Caco-2 (cell line): ENCODE measurements around the gene TXNL4A. TPM values are rescaled to one million over a fixed set of nuclear protein-coding genes. Genes with fewer than 3 reads are reported as not detected.

Experiments
- Bru-seq: library from RNA; stranded (reverse); fragments of 400-500 nt; gene quantifications from one replicate; lab custom pipeline; 2021; lab: Mats Ljungman, UMichigan
- BruChase-seq, 2 experiments: library from RNA; stranded (reverse); fragments of 400-500 nt; gene quantifications; one replicate each; lab custom pipeline; 2021; lab: Mats Ljungman, UMichigan
- BruUV-seq: library from RNA; stranded (reverse); fragments of 400-500 nt; replicated peaks from 2 replicates; lab custom pipeline; 2021; lab: Mats Ljungman, UMichigan
- CTCF ChIA-PET: fragments of 300-600 bp; sonication (Branson Sonifier 250); formaldehyde crosslinking; loops from one replicate; lab custom pipeline; 2022; ENCODE audit warnings: antibody characterized with exemption; lab: Charles Lee
- POLR2A ChIA-PET: fragments of 300-600 bp; sonication (Branson Sonifier 250); formaldehyde crosslinking; loops from one replicate; lab custom pipeline; 2022; ENCODE audit warnings: antibody characterized with exemption; lab: Charles Lee
- DNase-seq, 2 experiments: peaks; one replicate each; pipeline versions ENCODE4 v3.0.0 to v3.0.0-alpha.2; 2020 to 2022
- H3K27me3 ChIP-seq: replicated peaks from 2 replicates; pipeline ENCODE4 v1.6.0; 2011; ENCODE audit warnings: low read length; ENCODE audit not compliant: control insufficient read depth, insufficient read depth
- H3K36me3 ChIP-seq: 2 replicates; pipeline ENCODE4 v1.5.1; 2011; ENCODE audit warnings: low read length; ENCODE audit not compliant: control insufficient read depth, insufficient read depth
- H3K4me1 ChIP-seq: fragments of 250-450 bp; sonication (Bioruptor Pico); 2 replicates; pipeline ENCODE4 v1.5.1; 2020; ENCODE audit warnings: mild to moderate bottlenecking
- H3K4me3 ChIP-seq: 2 replicates; pipeline ENCODE4 v1.5.1; 2011; ENCODE audit warnings: low read depth, mild to moderate bottlenecking, control low read depth, low read length
- H3K9me3 ChIP-seq: fragments of 250-450 bp; sonication (Bioruptor Pico); 2 replicates; pipeline ENCODE4 v1.5.1; 2020; ENCODE audit warnings: mild to moderate bottlenecking, moderate library complexity
- H3K27ac Mint-ChIP-seq: one replicate; pipeline ENCODE4 v1.8.0; 2022; ENCODE audit warnings: mixed read lengths; ENCODE audit not compliant: unreplicated experiment
- H3K27me3 Mint-ChIP-seq: one replicate; pipeline ENCODE4 v1.8.0; 2022; ENCODE audit warnings: mixed read lengths; ENCODE audit not compliant: insufficient read depth, unreplicated experiment
- H3K36me3 Mint-ChIP-seq: one replicate; pipeline ENCODE4 v1.8.0; 2022; ENCODE audit warnings: mild to moderate bottlenecking, mixed read lengths; ENCODE audit not compliant: insufficient read depth, unreplicated experiment
- H3K4me1 Mint-ChIP-seq: one replicate; pipeline ENCODE4 v1.8.0; 2022; ENCODE audit warnings: low read depth, mixed read lengths; ENCODE audit not compliant: unreplicated experiment
- H3K4me3 Mint-ChIP-seq: one replicate; pipeline ENCODE4 v1.8.0; 2022; ENCODE audit warnings: mild to moderate bottlenecking, moderate library complexity, mixed read lengths; ENCODE audit not compliant: unreplicated experiment
- H3K9me3 Mint-ChIP-seq: one replicate; pipeline ENCODE4 v1.8.0; 2022; ENCODE audit warnings: mixed read lengths; ENCODE audit not compliant: unreplicated experiment
- CTCF ChIP-seq, 2 experiments: fragments of 200-600 bp in 1 of 2; IDR thresholded peaks; 1 replicate in 1 of 2; 2 replicates in 1 of 2; pipeline versions ENCODE4 v1.5.1 to v1.8.0; 2011 to 2022; ENCODE audit warnings: antibody characterized with exemption in 1 of 2, control low read depth in 1 of 2, inconsistent platforms in 1 of 2, low read depth in 1 of 2, low read length in 1 of 2, mild to moderate bottlenecking in 1 of 2, moderate library complexity in 1 of 2; ENCODE audit not compliant: insufficient read depth in 1 of 2, severe bottlenecking in 1 of 2, unreplicated experiment in 1 of 2
- intact Hi-C: fragments of 100-400 bp; cut with micrococcal nuclease; formaldehyde crosslinking; loops from one replicate; pipeline ENCODE4 v1.10.0; 2022; ENCODE audit not compliant: unreplicated experiment
- long read RNA-seq: library from polyadenylated mRNA; stranded (forward); transcript quantifications from one replicate; pipeline ENCODE4 v2.0.0, GENCODE V29; 2022
- total RNA-seq: library from RNA; stranded (reverse); gene quantifications from 2 replicates; pipeline ENCODE4 v1.2.3, GENCODE V29; 2022

Gene TXNL4A
- 80.2 and 83.3 TPM in 2 replicates for total RNA-seq
- Bru-seq, nascent RNA = percentile 64 among the genes with signal in this experiment
- BruChase-seq, experiment 1, labeled RNA remaining after a 2-hour chase = percentile 63 among the genes with signal in this experiment
- percentile 66 among the genes with signal in this experiment for BruChase-seq, experiment 2, labeled RNA remaining after a 6-hour chase
- long read RNA-seq, transcript TXNL4A-201 (3 exons, 3,504 nt) = major isoform, 105 of 132 reads
- long read RNA-seq, transcript TXNL4A-208 (2 exons, 752 nt) = minor isoform, 7 of 132 reads
- long read RNA-seq, partial matches to known transcripts = 2 of 132 reads
- long read RNA-seq, other reads (novel, unspliced or antisense) = 13 of 132 reads

- peak within 1 kb of the TSS; percentile 71 for H3K27ac Mint-ChIP-seq
- no peaks in the 10 kb centered on the region for H3K27me3 Mint-ChIP-seq
- CTCF ChIA-PET = no interaction called here
- BruUV-seq = TSS peak; percentile 58
- H3K9me3 ChIP-seq = no peaks in the 10 kb centered on the region
- no peaks in the 10 kb centered on the region for H3K36me3 ChIP-seq
- peaks cover 18% of the 10 kb centered on the region for H3K36me3 Mint-ChIP-seq
- H3K4me1 ChIP-seq = peaks cover 4% of the 10 kb centered on the region; the same call in 1 of the 2 replicates
- peak; percentile 64 to 69 for DNase-seq
- H3K4me3 Mint-ChIP-seq = peak within 1 kb of the TSS; percentile 71
- peaks cover 10% of the 10 kb centered on the region for H3K4me1 Mint-ChIP-seq
- no peaks in the 10 kb centered on the region for H3K9me3 Mint-ChIP-seq
- intact Hi-C loops = loop anchor here (1.0 kb wide), 1 partner anchor 23 kb away; no protein-coding TSS in a partner anchor
- peak within 1 kb of the TSS; percentile 89 for H3K4me3 ChIP-seq
- no peak for TF ChIP-seq CTCF (IDR thresholded peaks at IDR 0.05; ENCODE audit: insufficient read depth in 1 of 2, low read depth in 1 of 2, low read length in 1 of 2, severe bottlenecking in 1 of 2, unreplicated experiment in 1 of 2)
- POLR2A ChIA-PET = interaction anchor here (0.6 to 0.8 kb wide), 2 partner anchors 45 to 52 kb away, joined by 4 to 5 read pairs; no protein-coding TSS in a partner anchor
- no peaks in the 10 kb centered on the region for H3K27me3 ChIP-seq
Observed at GRCh38 chr18:79988451-79989194, at the start of gene TXNL4A. TXNL4A (minus strand) TSS chr18:79988563; CDS start chr18:79988392, 171 bp downstream.

GRCh38 chr18:80037300-80037699, 48.9 kb upstream of the TXNL4A start:
- Histone ChIP-seq H3K4me3 (no peak overlapping the region), H3K9me3 (no peaks in the 10 kb centered on the region), H3K36me3 (no peaks in the 10 kb centered on the region), H3K27me3 (no peaks in the 10 kb centered on the region), H3K4me1 (no peaks in the 10 kb centered on the region)
- POLR2A ChIA-PET = no interaction called here
- CTCF ChIA-PET = no interaction called here
- Mint-ChIP-seq H3K4me1 (peaks cover 12% of the 10 kb centered on the region), H3K27ac (no peak overlapping the region), H3K27me3 (no peaks in the 10 kb centered on the region), H3K36me3 (peaks cover 7% of the 10 kb centered on the region), H3K4me3 (no peak overlapping the region), H3K9me3 (no peaks in the 10 kb centered on the region)
- no peak for DNase-seq
- BruUV-seq = no TSS peak
- intact Hi-C loops = loop anchor here (10.0 kb wide), 1 partner anchor 108 kb away; no protein-coding TSS in a partner anchor
- TF ChIP-seq CTCF (IDR thresholded peaks at IDR 0.05; ENCODE audit: insufficient read depth in 1 of 2, low read depth in 1 of 2, low read length in 1 of 2, severe bottlenecking in 1 of 2, unreplicated experiment in 1 of 2) = no peak

GRCh38 chr18:80035997-80036396, 47.6 kb upstream of the TXNL4A start:
- Mint-ChIP-seq H3K27me3 (no peaks in the 10 kb centered on the region), H3K9me3 (no peaks in the 10 kb centered on the region), H3K36me3 (peaks cover 7% of the 10 kb centered on the region), H3K4me3 (peak overlapping the region; percentile 22), H3K27ac (no peak overlapping the region), H3K4me1 (peaks cover 12% of the 10 kb centered on the region)
- ChIA-PET POLR2A (no interaction called here), CTCF (no interaction called here)
- no peak for DNase-seq
- TF ChIP-seq CTCF (IDR thresholded peaks at IDR 0.05; ENCODE audit: insufficient read depth in 1 of 2, low read depth in 1 of 2, low read length in 1 of 2, severe bottlenecking in 1 of 2, unreplicated experiment in 1 of 2) = no peak
- no peaks in the 10 kb centered on the region for H3K4me1 ChIP-seq
- H3K9me3 ChIP-seq = no peaks in the 10 kb centered on the region
- no peaks in the 10 kb centered on the region for H3K27me3 ChIP-seq
- H3K4me3 ChIP-seq = no peak overlapping the region
- intact Hi-C loops = loop anchor here (10.0 kb wide), 1 partner anchor 109 kb away; no protein-coding TSS in a partner anchor
- no peaks in the 10 kb centered on the region for H3K36me3 ChIP-seq
- BruUV-seq = no TSS peak
